NB4 (cell line): ENCODE data around the gene HARS1.
"Not testable (repeated sequence)": the region's sequence is repeated elsewhere in the genome, so short reads cannot be mapped to it uniquely, and the experiment has no call there.

Experiments used
- MYC ChIP-seq: IDR thresholded peaks from 2 replicates; pipeline ENCODE4 v1.6.1; 2011; ENCODE audit warnings: low read depth, low read length
- POLR2A ChIP-seq: IDR thresholded peaks from 2 replicates; pipeline ENCODE4 v1.6.1; 2011; ENCODE audit warnings: mild to moderate bottlenecking; ENCODE audit not compliant: insufficient read length; ENCODE audit errors: extremely low read depth
- TF ChIP-seq, protein P1 (sequence below): IDR thresholded peaks from one replicate; pipeline ENCODE4 v1.5.1; 2012; ENCODE audit warnings: low read depth, low read length
- TF ChIP-seq, protein P2 (sequence below): IDR thresholded peaks from 2 replicates; pipeline ENCODE4 v1.6.1; 2011; ENCODE audit warnings: low read depth, low read length

DNA sequence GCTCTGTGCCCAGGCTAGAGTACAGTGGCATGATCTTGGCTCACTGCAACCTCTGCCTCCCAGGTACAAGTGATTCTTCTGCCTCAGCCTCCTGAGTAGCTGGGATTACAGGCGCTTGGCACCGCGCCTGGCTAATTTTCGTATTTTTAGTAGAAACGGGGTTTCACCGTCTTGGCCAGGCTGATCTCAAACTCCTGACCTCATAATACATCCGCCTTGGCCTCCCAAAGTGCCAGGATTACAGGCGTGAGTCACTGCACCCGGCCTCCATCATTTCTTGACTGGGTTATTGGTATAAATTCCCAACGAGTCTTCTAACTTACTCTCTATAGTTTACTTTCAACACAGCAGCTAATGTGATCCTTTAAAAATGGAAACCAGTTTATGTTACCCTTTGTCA lies 66.3 kb downstream of the HARS1 start:
- not testable (repeated sequence) for TF ChIP-seq POLR2A, MYC
- TF ChIP-seq, protein P1, sequence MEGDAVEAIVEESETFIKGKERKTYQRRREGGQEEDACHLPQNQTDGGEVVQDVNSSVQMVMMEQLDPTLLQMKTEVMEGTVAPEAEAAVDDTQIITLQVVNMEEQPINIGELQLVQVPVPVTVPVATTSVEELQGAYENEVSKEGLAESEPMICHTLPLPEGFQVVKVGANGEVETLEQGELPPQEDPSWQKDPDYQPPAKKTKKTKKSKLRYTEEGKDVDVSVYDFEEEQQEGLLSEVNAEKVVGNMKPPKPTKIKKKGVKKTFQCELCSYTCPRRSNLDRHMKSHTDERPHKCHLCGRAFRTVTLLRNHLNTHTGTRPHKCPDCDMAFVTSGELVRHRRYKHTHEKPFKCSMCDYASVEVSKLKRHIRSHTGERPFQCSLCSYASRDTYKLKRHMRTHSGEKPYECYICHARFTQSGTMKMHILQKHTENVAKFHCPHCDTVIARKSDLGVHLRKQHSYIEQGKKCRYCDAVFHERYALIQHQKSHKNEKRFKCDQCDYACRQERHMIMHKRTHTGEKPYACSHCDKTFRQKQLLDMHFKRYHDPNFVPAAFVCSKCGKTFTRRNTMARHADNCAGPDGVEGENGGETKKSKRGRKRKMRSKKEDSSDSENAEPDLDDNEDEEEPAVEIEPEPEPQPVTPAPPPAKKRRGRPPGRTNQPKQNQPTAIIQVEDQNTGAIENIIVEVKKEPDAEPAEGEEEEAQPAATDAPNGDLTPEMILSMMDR = not testable (repeated sequence)
- TF ChIP-seq, protein P2, sequence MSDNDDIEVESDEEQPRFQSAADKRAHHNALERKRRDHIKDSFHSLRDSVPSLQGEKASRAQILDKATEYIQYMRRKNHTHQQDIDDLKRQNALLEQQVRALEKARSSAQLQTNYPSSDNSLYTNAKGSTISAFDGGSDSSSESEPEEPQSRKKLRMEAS = not testable (repeated sequence)
